SK-N-SH (cell line): ENCODE results near the gene UNC93B1. TPM values are rescaled to one million over a fixed set of nuclear protein-coding genes. Genes with fewer than 3 reads are reported as not detected.

ENCODE experiments used
- CTCF ChIA-PET: fragments of 300-600, 350-600 bp; formaldehyde crosslinking; extraction: SDS; loops from one replicate; lab custom pipeline; 2021; lab: Yijun Ruan, JAX
- POLR2A ChIA-PET: fragments of 350-600 bp; sonication (Branson Sonifier 250); formaldehyde crosslinking; extraction: SDS; loops from one replicate; lab custom pipeline; 2020; ENCODE audit warnings: antibody characterized with exemption, inconsistent platforms; lab: Yijun Ruan, JAX
- DNase-seq: peaks from one replicate; pipeline ENCODE4 v3.0.0; 2012
- H2AFZ ChIP-seq: fragments of 200-600 bp; sonication (generic); 2 replicates; pipeline ENCODE4 v1.8.1; 2016; ENCODE audit warnings: antibody characterized with exemption, mild to moderate bottlenecking, low read depth
- H3F3A ChIP-seq: fragments of 200-600 bp; sonication (generic); replicated peaks from 2 replicates; pipeline ENCODE3; 2016; ENCODE audit warnings: antibody characterized with exemption, mild to moderate bottlenecking; ENCODE audit not compliant: insufficient read depth
- H3K27ac ChIP-seq, 2 experiments: fragments of 200-500 bp in 1 of 2; fragments of 200-600 bp in 1 of 2; sonication (Bioruptor generic) in 1 of 2; sonication (generic), shearing (Covaris generic) in 1 of 2; 2 replicates each; pipeline versions ENCODE4 v1.5.1 to v1.6.1; 2014 to 2016; ENCODE audit warnings: low read depth in 2 of 2, inconsistent platforms in 1 of 2, low read length in 1 of 2, mild to moderate bottlenecking in 1 of 2, mixed read lengths in 1 of 2
- H3K27me3 ChIP-seq: fragments of 200-600 bp; sonication (generic), shearing (Covaris generic); 2 replicates; pipeline ENCODE4 v1.6.1; 2016; ENCODE audit warnings: mixed run types; ENCODE audit not compliant: insufficient read depth
- H3K36me3 ChIP-seq, 2 experiments: fragments of 200-500 bp in 1 of 2; fragments of 200-600 bp in 1 of 2; sonication (Bioruptor generic) in 1 of 2; sonication (generic) in 1 of 2; replicated peaks in 1 of 2; 2 replicates each; pipeline versions ENCODE3 to v1.5.1; 2014 to 2016; ENCODE audit warnings: low read length in 1 of 2, mild to moderate bottlenecking in 1 of 2; ENCODE audit not compliant: insufficient read depth in 2 of 2, control insufficient read depth in 1 of 2
- H3K4me1 ChIP-seq, 2 experiments: fragments of 200-500 bp in 1 of 2; fragments of 200-600 bp in 1 of 2; sonication (Bioruptor generic) in 1 of 2; sonication (generic), shearing (Covaris generic) in 1 of 2; 2 replicates each; pipeline versions ENCODE4 v1.5.1 to v1.6.1; 2014 to 2016; ENCODE audit warnings: low read depth in 1 of 2, low read length in 1 of 2, mixed run types in 1 of 2; ENCODE audit not compliant: insufficient read depth in 2 of 2, control insufficient read depth in 1 of 2
- H3K4me2 ChIP-seq: fragments of 200-600 bp; sonication (generic), shearing (Covaris generic); 2 replicates; pipeline ENCODE4 v1.6.1; 2017; ENCODE audit warnings: mixed run types
- H3K4me3 ChIP-seq, 2 experiments: fragments of 200-500 bp in 1 of 2; fragments of 200-600 bp in 1 of 2; sonication (Bioruptor generic) in 1 of 2; sonication (generic), shearing (Covaris generic) in 1 of 2; 2 replicates each; pipeline versions ENCODE4 v1.5.1 to v1.8.1; 2014 to 2016; ENCODE audit warnings: low read depth in 2 of 2, inconsistent platforms in 1 of 2, low read length in 1 of 2, mild to moderate bottlenecking in 1 of 2, mixed read lengths in 1 of 2, moderate library complexity in 1 of 2
- H3K79me2 ChIP-seq: fragments of 200-600 bp; sonication (generic); 2 replicates; pipeline ENCODE4 v1.8.1; 2017; ENCODE audit warnings: mild to moderate bottlenecking; ENCODE audit not compliant: insufficient read depth
- H3K9ac ChIP-seq: fragments of 200-600 bp; sonication (generic); 2 replicates; pipeline ENCODE4 v1.6.1; 2017; ENCODE audit warnings: mixed run types
- H3K9me2 ChIP-seq: fragments of 200-600 bp; sonication (generic); 2 replicates; pipeline ENCODE4 v1.6.1; 2017; ENCODE audit warnings: mixed run types
- H3K9me3 ChIP-seq: fragments of 200-600 bp; sonication (generic); 2 replicates; pipeline ENCODE4 v1.6.1; 2017; ENCODE audit warnings: mixed run types, mild to moderate bottlenecking, moderate library complexity
- H4K20me1 ChIP-seq: fragments of 200-600 bp; sonication (generic); 2 replicates; pipeline ENCODE4 v1.6.1; 2017; ENCODE audit warnings: mild to moderate bottlenecking, mixed run types; ENCODE audit not compliant: insufficient read depth
- CHD2 ChIP-seq: fragments of 150-350 bp; IDR thresholded peaks from 2 replicates; pipeline ENCODE4 v1.6.1; 2018; ENCODE audit warnings: low read length; ENCODE audit not compliant: partially characterized antibody
- CTCF ChIP-seq: fragments of 200-600 bp; sonication (generic); IDR thresholded peaks from 2 replicates; pipeline ENCODE4 v1.6.1; 2017; ENCODE audit warnings: antibody characterized with exemption, mild to moderate bottlenecking, moderate library complexity
- GATA2 ChIP-seq: sonication (generic); formaldehyde crosslinking; IDR thresholded peaks from 2 replicates; pipeline ENCODE4 v1.5.0; 2020; ENCODE audit warnings: mild to moderate bottlenecking, missing genetic modification reagents
- IRF3 ChIP-seq: fragments of 150-350 bp; IDR thresholded peaks from 2 replicates; pipeline ENCODE4 v1.6.1; 2016; ENCODE audit warnings: mild to moderate bottlenecking, low read depth, low read length
- JUND ChIP-seq: IDR thresholded peaks from 2 replicates; pipeline ENCODE4 v1.4.0; 2012
- MAX ChIP-seq: IDR thresholded peaks from 2 replicates; pipeline ENCODE4 v1.4.0; 2012; ENCODE audit warnings: low read depth
- MXI1 ChIP-seq: IDR thresholded peaks from 2 replicates; pipeline ENCODE4 v1.6.1; 2012; ENCODE audit warnings: mild to moderate bottlenecking, low read depth, low read length, improper control_type of control experiment
- NFIC ChIP-seq: IDR thresholded peaks from 2 replicates; pipeline ENCODE4 v1.4.0; 2012; ENCODE audit warnings: borderline replicate concordance
- PBX3 ChIP-seq: IDR thresholded peaks from 2 replicates; pipeline ENCODE4; 2012
- POLR2AphosphoS5 ChIP-seq: IDR thresholded peaks from 2 replicates; pipeline ENCODE4 v1.6.1; 2012; ENCODE audit warnings: low read depth, low read length
- RCOR1 ChIP-seq: fragments of 150-350 bp; IDR thresholded peaks from 2 replicates; pipeline ENCODE4 v1.6.1; 2017; ENCODE audit warnings: antibody characterized with exemption, low read length
- REST ChIP-seq: IDR thresholded peaks from 2 replicates; pipeline ENCODE4 v1.6.1; 2012; ENCODE audit warnings: mild to moderate bottlenecking, low read depth, low read length, moderate library complexity
- RFX5 ChIP-seq: IDR thresholded peaks from 2 replicates; pipeline ENCODE4 v1.6.1; 2012; ENCODE audit warnings: mild to moderate bottlenecking, improper control_type of control experiment, low read length
- SMC3 ChIP-seq: IDR thresholded peaks from 2 replicates; pipeline ENCODE4 v1.6.1; 2012; ENCODE audit warnings: low read depth, low read length, improper control_type of control experiment
- TAF1 ChIP-seq: IDR thresholded peaks from 2 replicates; pipeline ENCODE4 v1.6.1; 2012; ENCODE audit warnings: low read depth, mild to moderate bottlenecking, low read length, moderate library complexity, borderline replicate concordance
- USF2 ChIP-seq: fragments of 150-350 bp; IDR thresholded peaks from 2 replicates; pipeline ENCODE4 v1.6.1; 2017; ENCODE audit warnings: antibody characterized with exemption, low read length, low read depth, borderline replicate concordance
- YY1 ChIP-seq: IDR thresholded peaks from 2 replicates; pipeline ENCODE4 v1.4.0; 2012; ENCODE audit warnings: low read depth, mild to moderate bottlenecking
- ZBTB33 ChIP-seq: IDR thresholded peaks from 2 replicates; pipeline ENCODE4 v1.4.0; 2012; ENCODE audit warnings: low read depth, borderline replicate concordance
- WGBS: methylation state at CpG from one replicate; pipeline ENCODE4 v1.1.6; 2017; ENCODE audit warnings: low lambda C conversion rate; 5-methylcytosine and 5-hydroxymethylcytosine counted together
- polyA plus RNA-seq, 3 experiments: library from polyadenylated mRNA; depleted of rRNA; stranded (reverse); fragments of >200 nt; gene quantifications; 2 replicates each; pipeline ENCODE4 v1.2.3, GENCODE V29; 2012

UNC93B1 gene
- polyA plus RNA-seq, 1 of the 3 experiments (the other 2 are of a cell fraction), result 28.9 TPM

- DNase-seq, result no peak
- H3K9me2 ChIP-seq, result no peaks in the 10 kb centered on the region
- ChIA-PET POLR2A (no interaction called here), CTCF (interaction anchor here (1.1 to 1.4 kb wide), 2 partner anchors 11 to 83 kb away, joined by 3 read pairs; partner anchors contain the start of gene NDUFS8)
- no peak overlapping the region for H3K4me2 ChIP-seq
- H3K4me1 ChIP-seq, result peaks cover 5 to 19% of the 10 kb centered on the region in 2 experiments; a peak in 3 of 4 replicates
- H3K79me2 ChIP-seq, result no peaks in the 10 kb centered on the region
- TF ChIP-seq GATA2 (CRISPR knock-in tag), result no peak
- no peak for TF ChIP-seq PBX3
- TF ChIP-seq IRF3, result no peak
- TF ChIP-seq CTCF, result no peak
- TF ChIP-seq JUND, result no peak
- TF ChIP-seq TAF1, result no peak
- TF ChIP-seq YY1, result no peak
- TF ChIP-seq ZBTB33, result no peak
- TF ChIP-seq CHD2, result no peak
- TF ChIP-seq REST, result no peak
- TF ChIP-seq POLR2AphosphoS5, result no peak
- TF ChIP-seq USF2, result no peak
- TF ChIP-seq NFIC, result no peak
- TF ChIP-seq RFX5, result no peak
- no peak for TF ChIP-seq MXI1
- no peak for TF ChIP-seq MAX
- no peak for TF ChIP-seq SMC3
- TF ChIP-seq RCOR1, result no peak
- no peaks in the 10 kb centered on the region for H3K27me3 ChIP-seq
- no peaks in the 10 kb centered on the region for H3K9me3 ChIP-seq
- no CpG with 5 or more reads among the region's 12 CpGs for WGBS
- no peaks in the 10 kb centered on the region for H4K20me1 ChIP-seq
- no peaks in the 10 kb centered on the region for H3K36me3 ChIP-seq
- peaks cover 8% of the 10 kb centered on the region for H3F3A ChIP-seq
- H2AFZ ChIP-seq, result no peak overlapping the region
- no peak overlapping the region for H3K9ac ChIP-seq
- no peak overlapping the region for H3K27ac ChIP-seq
- no peak overlapping the region for H3K4me3 ChIP-seq
Measured at GRCh38 chr11:68019486-68019885, 15.6 kb upstream of the UNC93B1 start.
